BE2C (cell line): ENCODE results near the gene OR13F1.

Experiments
- DNase-seq: peaks from one replicate; pipeline ENCODE4 v3.0.0-alpha.2; 2020
- H3K27me3 ChIP-seq: fragments of 250-450 bp; sonication (Bioruptor Pico); 2 replicates; pipeline ENCODE4 v1.5.1; 2020; ENCODE audit warnings: mild to moderate bottlenecking
- H3K36me3 ChIP-seq: fragments of 250-450 bp; sonication (Bioruptor Pico); 2 replicates; pipeline ENCODE4 v1.5.1; 2020; ENCODE audit warnings: mild to moderate bottlenecking
- H3K4me1 ChIP-seq: fragments of 250-450 bp; sonication (Bioruptor Pico); 2 replicates; pipeline ENCODE4 v1.5.1; 2020
- H3K4me3 ChIP-seq: 2 replicates; pipeline ENCODE4 v1.5.1; 2011; ENCODE audit warnings: low read depth, low read length
- H3K9me3 ChIP-seq: fragments of 250-450 bp; sonication (Bioruptor Pico); 2 replicates; pipeline ENCODE4 v1.5.1; 2020
- CTCF ChIP-seq: IDR thresholded peaks from 2 replicates; pipeline ENCODE4 v1.5.1; 2012; ENCODE audit warnings: mild to moderate bottlenecking, low read depth, low read length

The OR13F1 gene

GRCh38 chr9:104539275-104539674 lies 35.2 kb downstream of the OR13F1 start:
- TF ChIP-seq CTCF = no peak
- Histone ChIP-seq H3K4me3 (no peak overlapping the region), H3K27me3 (no peaks in the 10 kb centered on the region), H3K9me3 (no peaks in the 10 kb centered on the region), H3K4me1 (no peaks in the 10 kb centered on the region), H3K36me3 (no peaks in the 10 kb centered on the region)
- DNase-seq = no peak

- no peak for TF ChIP-seq CTCF
- Histone ChIP-seq H3K36me3 (no peaks in the 10 kb centered on the region), H3K27me3 (no peaks in the 10 kb centered on the region), H3K4me1 (no peaks in the 10 kb centered on the region), H3K4me3 (no peak overlapping the region), H3K9me3 (no peaks in the 10 kb centered on the region)
- DNase-seq = no peak
These were observed 40.6 kb downstream of the OR13F1 start for GRCh38 chr9:104544644-104545043.

- Histone ChIP-seq H3K27me3 (no peaks in the 10 kb centered on the region), H3K4me3 (no peak overlapping the region), H3K9me3 (no peaks in the 10 kb centered on the region), H3K4me1 (no peaks in the 10 kb centered on the region), H3K36me3 (no peaks in the 10 kb centered on the region)
- DNase-seq = no peak
- TF ChIP-seq CTCF = no peak
These were observed 49.2 kb downstream of the OR13F1 start for GRCh38 chr9:104553261-104553660.
